Dendritic cell treated with granulocyte-macrophage colony-stimulating factor and Interleukin-4, amounts not matched to agents 40 ng/mL and 50 ng/mL, for 4 days (primary cell): ENCODE results near the gene ENGASE.

ENCODE experiments used
- H3K27ac Mint-ChIP-seq: one replicate; pipeline ENCODE4 v1.8.0; 2022; ENCODE audit warnings: mild to moderate bottlenecking, mixed read lengths
- H3K27me3 Mint-ChIP-seq: one replicate; pipeline ENCODE4 v1.8.0; 2022; ENCODE audit warnings: mild to moderate bottlenecking, mixed read lengths
- H3K36me3 Mint-ChIP-seq: one replicate; pipeline ENCODE4 v1.8.0; 2022; ENCODE audit warnings: low read depth, mixed read lengths
- H3K4me1 Mint-ChIP-seq: one replicate; pipeline ENCODE4 v1.8.0; 2022; ENCODE audit warnings: low read depth, mixed read lengths
- H3K4me3 Mint-ChIP-seq: one replicate; pipeline ENCODE4 v1.8.0; 2022; ENCODE audit warnings: mild to moderate bottlenecking, moderate library complexity, mixed read lengths
- H3K9me3 Mint-ChIP-seq: one replicate; pipeline ENCODE4 v1.8.0; 2022; ENCODE audit warnings: mixed read lengths
- intact Hi-C: fragments of 100-400 bp; cut with micrococcal nuclease; formaldehyde crosslinking; loops from one replicate; pipeline ENCODE4 v1.15.0; 2022

ENGASE gene

DNA sequence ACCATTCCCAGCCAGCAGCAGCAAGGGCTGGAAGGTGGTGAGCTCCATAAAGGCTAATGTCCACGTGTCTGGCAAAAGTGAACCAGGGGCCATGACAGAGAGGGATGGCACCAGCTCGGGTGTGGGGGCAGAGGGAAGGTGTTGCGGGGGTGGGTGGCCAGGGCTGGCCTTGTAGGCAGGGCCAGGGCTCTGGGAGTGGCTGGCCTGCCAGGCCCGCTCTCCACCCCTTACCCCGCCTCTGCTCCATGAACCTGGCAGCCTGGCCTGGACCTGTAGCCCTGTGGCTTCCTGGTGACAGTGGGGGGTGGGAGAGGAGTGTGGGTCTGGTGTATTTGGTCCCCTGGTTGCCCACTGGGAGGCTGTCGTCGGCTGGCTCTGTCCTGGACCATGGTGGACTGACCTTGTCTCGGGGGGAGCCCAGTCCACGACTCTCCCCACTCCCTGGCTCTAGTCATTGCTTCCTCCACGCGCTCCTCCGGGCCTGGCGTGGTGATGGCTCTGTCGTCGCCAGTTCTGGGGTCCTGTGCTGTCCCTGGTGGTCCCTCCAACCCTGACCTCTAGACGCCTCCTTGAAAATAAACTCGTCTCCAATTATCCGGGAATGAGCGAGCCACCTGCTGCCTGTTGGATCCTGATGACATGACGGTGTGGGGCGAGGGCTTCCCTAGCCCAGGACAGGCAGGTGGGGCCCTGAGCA lies 50.0 kb downstream of the ENGASE start:
- no peaks in the 10 kb centered on the region for H3K36me3 Mint-ChIP-seq
- intact Hi-C loops: no loop called here
- no peak overlapping the region for H3K27ac Mint-ChIP-seq
- H3K9me3 Mint-ChIP-seq: no peaks in the 10 kb centered on the region
- H3K27me3 Mint-ChIP-seq: peaks cover 7% of the 10 kb centered on the region
- no peak overlapping the region for H3K4me3 Mint-ChIP-seq
- no peaks in the 10 kb centered on the region for H3K4me1 Mint-ChIP-seq

- Mint-ChIP-seq H3K4me1 (no peaks in the 10 kb centered on the region), H3K27me3 (peaks cover 7% of the 10 kb centered on the region), H3K36me3 (no peaks in the 10 kb centered on the region), H3K4me3 (no peak overlapping the region), H3K9me3 (no peaks in the 10 kb centered on the region), H3K27ac (no peak overlapping the region)
- intact Hi-C loops: no loop called here
These were observed 50.9 kb downstream of the ENGASE start for GRCh38 chr17:79125503-79125902.

DNA sequence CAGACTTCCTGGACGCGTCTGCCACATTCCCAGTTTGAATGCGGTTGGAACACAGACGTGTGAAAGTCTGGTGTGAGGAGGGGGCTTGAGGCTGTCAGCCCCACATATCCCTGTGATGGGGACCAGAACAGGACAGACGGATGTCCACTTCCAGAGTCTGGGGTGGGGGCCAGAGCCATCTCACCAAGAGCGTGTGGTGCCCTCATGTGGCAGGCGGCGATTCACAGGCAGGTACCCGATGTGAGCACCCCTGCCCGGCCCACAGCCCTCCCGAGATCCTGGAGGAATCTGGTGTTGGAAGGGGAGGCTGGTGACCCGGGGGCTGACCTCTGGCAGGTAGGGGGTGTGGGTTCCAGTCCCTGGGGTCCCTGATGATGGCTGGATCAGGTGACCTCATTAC lies 51.5 kb downstream of the ENGASE start:
- Mint-ChIP-seq H3K4me1 (no peaks in the 10 kb centered on the region), H3K27ac (no peak overlapping the region), H3K4me3 (no peak overlapping the region), H3K36me3 (no peaks in the 10 kb centered on the region), H3K9me3 (no peaks in the 10 kb centered on the region), H3K27me3 (peaks cover 7% of the 10 kb centered on the region)
- intact Hi-C loops: no loop called here

DNA sequence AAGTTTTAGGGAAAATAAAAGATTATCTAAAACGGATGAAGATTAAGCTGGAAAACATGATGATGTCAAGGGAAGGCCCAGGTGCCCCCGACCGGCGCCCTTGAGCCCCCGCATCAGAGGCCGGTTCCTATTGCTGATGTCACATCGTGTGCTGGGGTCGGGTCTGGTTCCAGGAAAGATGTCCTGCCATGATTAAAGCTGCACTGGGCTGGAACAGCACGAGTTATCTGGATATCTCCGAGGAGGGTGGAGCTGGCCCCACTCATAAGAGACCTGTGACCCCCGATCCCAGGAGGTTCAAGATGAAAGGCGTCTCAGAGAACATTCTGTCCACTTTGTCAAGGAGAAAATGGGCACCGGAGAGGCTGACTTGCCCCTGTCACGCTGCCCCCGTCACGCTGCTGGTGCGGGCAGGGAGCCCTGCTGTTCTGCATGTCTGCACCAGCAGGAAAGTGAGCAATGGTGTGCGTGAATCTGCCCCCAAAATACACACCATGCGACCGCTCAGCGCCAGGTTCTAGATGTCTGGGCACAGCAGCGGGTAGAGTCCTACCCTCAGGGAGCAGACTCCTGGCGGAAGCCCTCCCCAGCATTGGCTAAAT lies 53.0 kb downstream of the ENGASE start:
- Mint-ChIP-seq H3K27ac (no peak overlapping the region), H3K36me3 (no peaks in the 10 kb centered on the region), H3K9me3 (no peaks in the 10 kb centered on the region), H3K27me3 (peaks cover 7% of the 10 kb centered on the region), H3K4me1 (no peaks in the 10 kb centered on the region), H3K4me3 (no peak overlapping the region)
- intact Hi-C loops: no loop called here

DNA sequence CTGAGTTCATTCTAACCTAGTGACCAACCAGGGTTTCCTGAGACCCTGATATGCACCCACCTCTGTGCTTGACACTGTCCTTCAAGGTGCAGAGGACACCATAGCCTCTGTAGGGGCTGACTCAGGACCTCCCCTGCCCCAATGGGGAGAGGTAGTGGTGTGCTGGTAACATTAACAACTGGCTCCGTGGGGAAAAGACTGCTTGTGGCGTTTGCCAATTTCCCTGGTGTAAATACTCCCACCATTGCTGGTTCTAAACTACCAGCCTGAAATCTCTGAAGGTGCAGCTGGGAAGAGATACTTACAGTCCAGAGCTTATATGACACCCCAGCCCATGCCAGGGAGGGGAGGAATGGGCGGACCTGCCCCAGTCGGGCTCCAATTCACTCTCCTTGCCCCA lies 54.9 kb downstream of the ENGASE start:
- Mint-ChIP-seq H3K36me3 (no peaks in the 10 kb centered on the region), H3K9me3 (no peaks in the 10 kb centered on the region), H3K27ac (no peak overlapping the region), H3K27me3 (peaks cover 7% of the 10 kb centered on the region), H3K4me1 (no peaks in the 10 kb centered on the region), H3K4me3 (no peak overlapping the region)
- intact Hi-C loops: no loop called here

GRCh38 chr17:79130536-79131273 lies 56.1 kb downstream of the ENGASE start:
- Mint-ChIP-seq H3K4me3 (no peak overlapping the region), H3K36me3 (no peaks in the 10 kb centered on the region), H3K9me3 (no peaks in the 10 kb centered on the region), H3K27ac (no peak overlapping the region), H3K27me3 (peaks cover 5% of the 10 kb centered on the region), H3K4me1 (no peaks in the 10 kb centered on the region)
- intact Hi-C loops: no loop called here

- Mint-ChIP-seq H3K27me3 (peaks cover 3% of the 10 kb centered on the region), H3K36me3 (no peaks in the 10 kb centered on the region), H3K4me1 (no peaks in the 10 kb centered on the region), H3K4me3 (no peak overlapping the region), H3K27ac (no peak overlapping the region), H3K9me3 (no peaks in the 10 kb centered on the region)
- intact Hi-C loops: no loop called here
These were observed 56.6 kb downstream of the ENGASE start for GRCh38 chr17:79131274-79131635.

- intact Hi-C loops: no loop called here
- H3K4me3 Mint-ChIP-seq: no peak overlapping the region
- no peaks in the 10 kb centered on the region for H3K4me1 Mint-ChIP-seq
- no peaks in the 10 kb centered on the region for H3K27me3 Mint-ChIP-seq
- H3K9me3 Mint-ChIP-seq: no peaks in the 10 kb centered on the region
- no peak overlapping the region for H3K27ac Mint-ChIP-seq
- H3K36me3 Mint-ChIP-seq: no peaks in the 10 kb centered on the region
These were observed 57.1 kb downstream of the ENGASE start for GRCh38 chr17:79131701-79132100.

DNA sequence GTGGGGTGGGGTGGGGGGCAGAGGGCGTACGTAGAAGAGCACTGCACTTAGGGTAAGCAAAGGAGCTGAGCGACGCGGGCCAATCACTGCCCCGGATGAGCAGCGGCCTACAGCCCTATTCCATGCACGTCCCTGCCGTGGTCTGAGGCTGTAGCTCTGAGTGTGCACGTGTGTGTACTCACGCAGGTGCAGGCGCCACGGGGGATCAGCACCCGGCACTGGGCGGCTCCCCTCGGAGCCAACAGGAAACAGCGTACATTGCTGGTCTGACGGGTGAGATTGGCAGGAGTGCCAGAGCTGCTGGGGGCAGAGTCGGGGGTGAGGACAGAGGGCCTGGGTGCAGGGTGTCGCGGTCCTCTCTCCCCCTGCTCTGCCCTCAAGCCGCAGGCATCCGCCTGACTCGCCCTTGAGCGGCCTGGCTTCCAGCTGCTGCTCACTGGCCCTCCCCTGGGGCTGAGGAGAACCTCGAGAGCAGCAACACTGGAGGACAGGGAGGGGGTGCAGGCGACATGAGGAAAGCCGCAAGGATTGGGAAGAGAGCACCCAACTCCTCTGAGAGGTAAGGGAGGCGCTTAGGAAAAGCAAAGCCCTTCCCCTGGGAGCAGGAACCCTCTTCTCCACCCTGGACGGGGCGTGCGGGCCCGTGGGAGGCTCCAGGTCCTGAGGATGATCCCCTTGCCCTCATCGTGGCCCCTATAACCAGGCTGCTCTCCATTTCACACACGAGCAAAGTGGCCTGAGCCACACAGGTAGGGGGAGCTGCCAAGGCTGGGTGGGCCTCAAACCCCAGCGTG lies 57.8 kb downstream of the ENGASE start:
- Mint-ChIP-seq H3K36me3 (no peaks in the 10 kb centered on the region), H3K9me3 (no peaks in the 10 kb centered on the region)
- intact Hi-C loops: no loop called here

GRCh38 chr17:79133214-79133613 lies 58.6 kb downstream of the ENGASE start:
- H3K4me1 Mint-ChIP-seq: no peaks in the 10 kb centered on the region
- no peak overlapping the region for H3K27ac Mint-ChIP-seq
- no peak overlapping the region for H3K4me3 Mint-ChIP-seq
- intact Hi-C loops: no loop called here
- H3K9me3 Mint-ChIP-seq: peaks cover 2% of the 10 kb centered on the region
- H3K36me3 Mint-ChIP-seq: no peaks in the 10 kb centered on the region
- H3K27me3 Mint-ChIP-seq: peaks cover 10% of the 10 kb centered on the region

More for the DNA sequence above, 57.8 kb downstream of the ENGASE start:
- H3K27me3 Mint-ChIP-seq: peaks cover 5% of the 10 kb centered on the region
- no peak overlapping the region for H3K27ac Mint-ChIP-seq
- no peak overlapping the region for H3K4me3 Mint-ChIP-seq
- H3K4me1 Mint-ChIP-seq: no peaks in the 10 kb centered on the region

GRCh38 chr17:79133985-79134384 lies 59.4 kb downstream of the ENGASE start:
- no peak overlapping the region for H3K27ac Mint-ChIP-seq
- intact Hi-C loops: no loop called here

DNA sequence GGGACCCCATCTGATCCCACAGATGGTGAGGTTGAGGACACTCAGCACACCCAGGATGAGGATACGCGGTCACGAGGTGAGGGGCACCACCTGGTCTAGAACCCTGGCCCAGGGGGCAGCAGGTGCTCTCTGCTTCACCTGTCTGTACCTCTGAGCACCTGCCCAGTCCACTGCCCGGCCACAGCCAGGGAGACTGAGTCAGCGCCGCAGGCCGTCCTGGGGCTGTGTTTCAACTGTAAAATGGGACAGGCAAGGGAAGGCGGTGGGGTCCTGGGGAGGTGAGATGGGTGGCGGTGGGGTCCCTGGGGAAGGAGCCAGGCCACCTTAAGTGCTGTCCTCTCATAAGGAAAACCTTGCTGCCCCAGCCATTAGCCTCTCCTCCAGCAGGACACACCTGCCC lies 60.4 kb downstream of the ENGASE start:
- no peak overlapping the region for H3K27ac Mint-ChIP-seq

More at GRCh38 chr17:79133985-79134384, 59.4 kb downstream of the ENGASE start:
- H3K4me3 Mint-ChIP-seq: no peak overlapping the region
- H3K27me3 Mint-ChIP-seq: peaks cover 12% of the 10 kb centered on the region
- H3K36me3 Mint-ChIP-seq: no peaks in the 10 kb centered on the region
- no peaks in the 10 kb centered on the region for H3K4me1 Mint-ChIP-seq
- H3K9me3 Mint-ChIP-seq: peaks cover 10% of the 10 kb centered on the region

GRCh38 chr17:79135628-79136405 lies 61.2 kb downstream of the ENGASE start:
- Mint-ChIP-seq H3K27me3 (peaks cover 12% of the 10 kb centered on the region), H3K4me3 (no peak overlapping the region), H3K27ac (no peak overlapping the region), H3K36me3 (no peaks in the 10 kb centered on the region), H3K9me3 (peaks cover 11% of the 10 kb centered on the region), H3K4me1 (no peaks in the 10 kb centered on the region)
- intact Hi-C loops: no loop called here

More for the DNA sequence above, 60.4 kb downstream of the ENGASE start:
- Mint-ChIP-seq H3K9me3 (peaks cover 11% of the 10 kb centered on the region), H3K27me3 (peaks cover 12% of the 10 kb centered on the region), H3K4me3 (no peak overlapping the region), H3K36me3 (no peaks in the 10 kb centered on the region), H3K4me1 (no peaks in the 10 kb centered on the region)
- intact Hi-C loops: no loop called here
